Activated naive CD8-positive, alpha-beta T cell (primary cell): Measurements from ENCODE around the gene IRX5.

Source experiments
- H3K27ac Mint-ChIP-seq: one replicate; pipeline ENCODE4 v1.8.0; 2021; ENCODE audit warnings: mixed read lengths
- H3K27me3 Mint-ChIP-seq: one replicate; pipeline ENCODE4 v1.8.0; 2021; ENCODE audit warnings: mixed read lengths
- H3K36me3 Mint-ChIP-seq: one replicate; pipeline ENCODE4 v1.8.0; 2021; ENCODE audit warnings: mixed read lengths
- H3K4me1 Mint-ChIP-seq: one replicate; pipeline ENCODE4 v1.8.0; 2021; ENCODE audit warnings: low read depth, mixed read lengths
- H3K4me3 Mint-ChIP-seq: one replicate; pipeline ENCODE4 v1.8.0; 2021; ENCODE audit warnings: mild to moderate bottlenecking, mixed read lengths
- H3K9me3 Mint-ChIP-seq: one replicate; pipeline ENCODE4 v1.8.0; 2021; ENCODE audit warnings: low read depth, mixed read lengths

IRX5 gene

DNA sequence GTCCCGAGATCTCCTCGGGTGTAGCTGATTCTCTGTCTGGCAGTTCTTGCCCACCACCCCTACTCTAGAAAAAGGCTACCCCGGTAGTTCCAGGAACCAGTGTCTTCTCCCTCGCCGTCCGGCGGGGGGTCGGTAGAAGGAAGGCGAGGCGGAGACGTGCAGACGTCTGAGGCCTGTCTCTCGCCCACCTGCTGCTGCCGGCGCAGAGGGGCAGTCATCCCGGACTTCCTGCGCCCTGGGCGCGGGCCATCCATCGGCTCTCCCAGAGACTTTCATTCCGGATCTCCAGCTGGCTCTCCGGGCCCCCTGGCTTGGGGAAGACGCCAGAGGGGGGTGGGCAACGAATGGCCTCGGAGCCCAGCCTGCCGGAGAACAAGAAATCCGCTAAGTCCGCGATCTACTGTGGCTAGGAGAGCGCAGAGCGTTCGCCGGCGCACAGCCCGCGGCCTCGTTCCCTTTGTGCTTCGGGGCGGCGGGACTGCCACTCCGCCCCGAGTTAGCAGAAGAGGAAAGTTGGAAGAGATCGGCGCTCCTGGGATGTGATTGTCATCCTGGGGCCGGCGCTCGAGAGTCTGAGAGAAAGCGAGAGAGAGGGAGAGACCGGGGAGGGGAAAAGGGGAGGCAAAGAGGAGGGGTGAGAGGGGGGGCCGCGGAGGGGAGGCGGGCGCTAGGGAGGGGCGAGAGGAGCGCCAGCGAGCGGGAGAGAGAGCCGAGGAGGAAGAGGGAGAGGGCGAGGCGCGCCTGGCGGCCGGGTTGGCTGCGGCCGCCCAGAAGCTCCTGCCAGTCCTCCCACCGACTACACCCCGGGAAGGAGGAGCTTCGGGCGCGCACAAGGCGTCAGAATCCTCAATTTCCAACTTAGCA is at the start of gene IRX5:
Gene IRX5, plus strand, starts transcription at position 861 of the 864 bp plus-strand sequence. CDS start 334 bp downstream, outside the sequence.
- H3K36me3 Mint-ChIP-seq = peaks cover 9% of the 10 kb centered on the region
- H3K4me1 Mint-ChIP-seq = peaks cover 38% of the 10 kb centered on the region
- H3K27ac Mint-ChIP-seq = no peak within 1 kb of the TSS

DNA sequence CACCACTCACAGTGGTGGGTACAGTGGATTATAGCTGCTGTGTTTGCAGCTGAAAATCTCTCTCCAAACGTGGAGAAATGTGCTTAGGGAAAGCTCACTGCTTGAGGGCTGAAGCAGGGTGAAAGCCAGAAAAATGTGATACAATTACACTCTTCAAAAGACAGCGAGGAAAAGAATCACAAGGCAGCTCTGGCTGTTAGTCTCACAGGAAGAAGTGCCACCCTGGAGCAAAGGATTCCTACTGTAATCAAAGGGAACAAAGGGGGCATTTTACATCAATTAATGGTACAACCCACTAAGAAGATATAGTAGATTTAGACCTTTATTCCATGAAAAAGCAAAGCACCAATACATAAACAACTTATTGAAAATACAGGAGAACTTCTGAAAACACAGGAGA is 48.1 kb upstream of the IRX5 start:
- H3K36me3 Mint-ChIP-seq = no peaks in the 10 kb centered on the region
- no peak overlapping the region for H3K4me3 Mint-ChIP-seq
- H3K27me3 Mint-ChIP-seq = peaks cover 14% of the 10 kb centered on the region
- peaks cover 12% of the 10 kb centered on the region for H3K9me3 Mint-ChIP-seq
- no peaks in the 10 kb centered on the region for H3K4me1 Mint-ChIP-seq
- no peak overlapping the region for H3K27ac Mint-ChIP-seq

More for the DNA sequence above, at the start of gene IRX5:
- H3K4me3 Mint-ChIP-seq = peak within 1 kb of the TSS; percentile 96
- peaks cover 51% of the 10 kb centered on the region for H3K27me3 Mint-ChIP-seq
- peaks cover 10% of the 10 kb centered on the region for H3K9me3 Mint-ChIP-seq

DNA sequence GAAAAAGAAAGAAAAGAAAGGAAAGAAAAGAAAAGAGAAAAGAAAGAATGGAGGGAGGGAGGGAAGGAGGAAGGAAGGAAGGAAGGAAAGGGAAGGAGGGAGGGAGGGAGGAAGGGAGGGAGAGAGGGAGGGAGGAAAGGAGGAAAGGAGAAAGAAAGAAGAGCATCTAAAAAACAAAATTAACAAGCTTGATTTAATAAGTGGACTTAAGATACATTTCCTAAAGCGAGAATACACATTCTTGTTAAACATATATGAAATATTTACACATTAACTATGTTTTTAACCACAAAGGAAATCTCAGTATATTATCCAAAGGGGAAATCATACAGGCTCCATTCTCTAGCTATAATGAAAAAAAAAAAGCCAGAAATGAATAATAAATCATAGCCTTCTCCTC is 47.3 kb upstream of the IRX5 start:
- Mint-ChIP-seq H3K27me3 (peaks cover 10% of the 10 kb centered on the region), H3K9me3 (peaks cover 12% of the 10 kb centered on the region)

DNA sequence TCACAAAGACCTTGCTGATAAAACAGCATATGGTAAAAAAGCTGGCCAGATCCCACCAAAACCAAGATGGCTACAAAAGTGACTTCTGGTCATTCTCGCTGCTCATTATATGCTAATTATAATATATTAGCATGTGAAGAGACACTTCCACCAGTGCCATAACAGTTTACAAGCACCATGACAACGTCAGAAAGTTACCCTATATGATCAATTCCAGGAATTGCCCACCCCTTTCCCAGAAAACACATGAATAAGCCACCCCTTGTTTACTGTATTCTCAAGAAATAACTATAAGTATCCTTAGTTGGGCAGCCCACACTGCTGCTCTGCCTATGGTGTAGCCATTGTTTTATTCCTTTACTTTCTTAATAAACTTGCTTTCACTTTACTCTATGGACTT is 44.6 kb upstream of the IRX5 start:
- Mint-ChIP-seq H3K27ac (no peak overlapping the region), H3K4me3 (no peak overlapping the region), H3K36me3 (no peaks in the 10 kb centered on the region), H3K27me3 (peaks cover 5% of the 10 kb centered on the region), H3K9me3 (peaks cover 8% of the 10 kb centered on the region), H3K4me1 (no peaks in the 10 kb centered on the region)

More for the DNA sequence above, 47.3 kb upstream of the IRX5 start:
- Mint-ChIP-seq H3K36me3 (no peaks in the 10 kb centered on the region), H3K4me3 (no peak overlapping the region), H3K4me1 (no peaks in the 10 kb centered on the region), H3K27ac (no peak overlapping the region)

DNA sequence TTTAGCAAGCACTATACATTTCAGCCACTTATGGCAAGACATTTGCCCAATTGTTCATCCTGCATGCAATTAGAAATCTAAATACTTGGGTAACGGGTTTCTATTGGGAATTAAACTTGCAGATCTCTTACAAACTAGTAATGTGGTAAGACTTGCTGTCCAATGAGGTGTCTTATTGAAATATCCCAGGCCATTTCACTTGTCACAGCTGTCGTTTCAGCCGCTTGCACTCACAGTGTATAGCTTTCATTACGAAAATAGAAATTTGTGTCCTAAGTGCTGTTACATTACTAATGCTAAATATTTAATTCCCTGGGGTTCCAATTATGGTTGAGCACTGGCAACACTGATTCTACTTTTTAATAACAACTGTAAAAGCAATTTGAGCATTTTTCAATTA is 40.3 kb upstream of the IRX5 start:
- Mint-ChIP-seq H3K4me3 (no peak overlapping the region), H3K27me3 (peaks cover 1% of the 10 kb centered on the region), H3K27ac (no peak overlapping the region), H3K4me1 (no peaks in the 10 kb centered on the region), H3K9me3 (no peaks in the 10 kb centered on the region), H3K36me3 (no peaks in the 10 kb centered on the region)

- Mint-ChIP-seq H3K9me3 (no peaks in the 10 kb centered on the region), H3K4me1 (no peaks in the 10 kb centered on the region), H3K27me3 (peaks cover 4% of the 10 kb centered on the region), H3K4me3 (no peak overlapping the region), H3K27ac (no peak overlapping the region), H3K36me3 (no peaks in the 10 kb centered on the region)
Measured at GRCh38 chr16:54891346-54891745, 39.3 kb upstream of the IRX5 start.

GRCh38 chr16:54892981-54893380 is 37.7 kb upstream of the IRX5 start:
- H3K4me3 Mint-ChIP-seq = no peak overlapping the region
- H3K9me3 Mint-ChIP-seq = no peaks in the 10 kb centered on the region
- H3K27ac Mint-ChIP-seq = no peak overlapping the region
- H3K36me3 Mint-ChIP-seq = no peaks in the 10 kb centered on the region
- no peaks in the 10 kb centered on the region for H3K4me1 Mint-ChIP-seq
- peaks cover 4% of the 10 kb centered on the region for H3K27me3 Mint-ChIP-seq

- Mint-ChIP-seq H3K36me3 (no peaks in the 10 kb centered on the region), H3K9me3 (peaks cover 9% of the 10 kb centered on the region), H3K4me1 (no peaks in the 10 kb centered on the region), H3K27me3 (peaks cover 4% of the 10 kb centered on the region), H3K4me3 (no peak overlapping the region), H3K27ac (no peak overlapping the region)
Measured at GRCh38 chr16:54897930-54898329, 32.7 kb upstream of the IRX5 start.

DNA sequence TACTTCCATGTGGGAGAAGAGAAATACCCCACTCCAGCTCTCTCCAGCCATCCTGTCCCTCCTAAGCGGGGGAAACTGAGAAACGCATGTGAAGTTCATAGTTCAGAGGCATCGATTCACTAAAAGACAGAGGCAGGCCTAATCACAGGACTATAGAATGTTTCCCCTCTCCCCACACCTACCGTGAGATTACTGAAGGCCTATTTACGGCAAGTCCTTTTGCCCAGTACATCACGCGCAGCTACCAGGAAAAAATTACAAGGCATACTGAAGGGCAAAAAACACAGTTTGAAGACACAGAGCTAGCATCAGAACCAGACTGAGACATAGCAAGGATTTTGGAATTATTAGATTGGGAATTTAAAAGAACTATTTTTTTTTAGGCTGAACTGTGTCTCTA is 29.1 kb upstream of the IRX5 start:
- Mint-ChIP-seq H3K36me3 (no peaks in the 10 kb centered on the region), H3K4me3 (no peak overlapping the region), H3K4me1 (no peaks in the 10 kb centered on the region), H3K9me3 (peaks cover 11% of the 10 kb centered on the region), H3K27ac (no peak overlapping the region), H3K27me3 (peaks cover 3% of the 10 kb centered on the region)

DNA sequence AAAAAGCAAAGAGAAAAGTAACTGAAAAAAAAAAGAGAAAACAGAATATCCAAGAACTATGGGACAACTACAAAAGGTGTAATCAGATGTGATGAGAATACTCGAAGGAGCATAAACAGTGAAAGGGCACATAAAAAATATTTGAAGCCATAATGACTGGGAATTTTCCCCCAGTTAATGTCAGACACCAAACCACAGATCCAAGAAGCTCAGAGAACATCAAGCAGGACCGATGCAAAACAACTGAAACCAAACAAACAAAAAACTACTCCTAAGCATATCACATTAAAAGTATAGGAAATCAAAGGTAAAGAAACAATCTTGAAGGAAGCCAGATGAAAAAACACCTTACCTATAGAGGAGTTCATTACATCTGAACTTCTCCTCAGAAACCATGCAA is 27.6 kb upstream of the IRX5 start:
- Mint-ChIP-seq H3K36me3 (no peaks in the 10 kb centered on the region), H3K27ac (no peak overlapping the region), H3K27me3 (peaks cover 5% of the 10 kb centered on the region), H3K4me1 (no peaks in the 10 kb centered on the region), H3K4me3 (no peak overlapping the region), H3K9me3 (peaks cover 11% of the 10 kb centered on the region)

- Mint-ChIP-seq H3K9me3 (no peaks in the 10 kb centered on the region), H3K4me1 (no peaks in the 10 kb centered on the region), H3K36me3 (no peaks in the 10 kb centered on the region), H3K27me3 (peaks cover 12% of the 10 kb centered on the region), H3K27ac (no peak overlapping the region), H3K4me3 (no peak overlapping the region)
Measured at GRCh38 chr16:54911079-54911478, 19.6 kb upstream of the IRX5 start.

DNA sequence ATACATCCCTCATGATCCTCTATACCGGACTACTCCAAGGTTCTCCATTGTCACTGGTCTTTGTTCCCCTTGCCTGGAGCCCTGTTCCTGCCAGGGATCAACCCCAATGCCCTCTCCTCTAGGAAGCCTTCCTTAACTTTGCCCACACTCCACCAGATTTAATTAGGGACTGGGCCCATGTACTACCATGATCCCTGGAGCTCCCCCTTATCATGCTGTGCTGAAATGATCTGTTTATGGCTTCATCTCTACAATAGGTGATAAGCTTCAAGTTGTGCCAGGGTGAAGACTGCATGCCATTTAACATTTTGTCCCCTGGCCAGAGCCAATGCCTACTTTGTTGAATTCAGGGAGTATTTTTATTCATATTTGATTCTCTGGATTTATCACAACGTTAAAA is 17.9 kb upstream of the IRX5 start:
- Mint-ChIP-seq H3K4me1 (no peaks in the 10 kb centered on the region), H3K4me3 (no peak overlapping the region), H3K27ac (no peak overlapping the region), H3K27me3 (peaks cover 9% of the 10 kb centered on the region), H3K36me3 (no peaks in the 10 kb centered on the region), H3K9me3 (no peaks in the 10 kb centered on the region)

GRCh38 chr16:54921206-54921824 is 9.3 kb upstream of the IRX5 start:
- Mint-ChIP-seq H3K36me3 (no peaks in the 10 kb centered on the region), H3K27me3 (peaks cover 16% of the 10 kb centered on the region), H3K9me3 (no peaks in the 10 kb centered on the region), H3K4me1 (no peaks in the 10 kb centered on the region), H3K27ac (no peak overlapping the region), H3K4me3 (no peak overlapping the region)

DNA sequence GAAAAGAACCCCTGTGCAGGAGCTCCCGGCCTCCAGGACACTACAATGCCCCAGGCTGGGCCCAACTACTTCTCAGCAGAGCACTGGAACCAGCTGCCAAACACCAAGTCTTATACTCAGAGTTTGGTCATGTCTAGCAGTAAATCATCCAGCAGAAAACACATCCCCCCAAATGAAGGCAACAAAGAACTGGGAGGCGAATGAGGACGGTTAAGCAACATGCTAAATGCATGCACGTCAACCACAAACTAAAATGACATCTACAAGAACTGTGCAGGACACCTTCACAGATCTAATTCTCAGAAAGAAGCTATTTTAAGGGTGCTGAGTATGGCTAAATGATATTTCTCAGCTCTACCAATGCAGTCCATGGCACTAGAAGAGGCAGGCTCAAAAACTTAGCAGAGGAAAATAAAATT is 7.6 kb upstream of the IRX5 start:
- H3K36me3 Mint-ChIP-seq = peaks cover 9% of the 10 kb centered on the region
- peaks cover 10% of the 10 kb centered on the region for H3K9me3 Mint-ChIP-seq
- peaks cover 11% of the 10 kb centered on the region for H3K4me1 Mint-ChIP-seq
- H3K27ac Mint-ChIP-seq = no peak overlapping the region
- H3K4me3 Mint-ChIP-seq = no peak overlapping the region
- H3K27me3 Mint-ChIP-seq = peaks cover 33% of the 10 kb centered on the region

- Mint-ChIP-seq H3K36me3 (peaks cover 9% of the 10 kb centered on the region), H3K4me3 (no peak overlapping the region), H3K9me3 (peaks cover 10% of the 10 kb centered on the region), H3K27me3 (peaks cover 32% of the 10 kb centered on the region), H3K27ac (no peak overlapping the region), H3K4me1 (peaks cover 12% of the 10 kb centered on the region)
Measured at GRCh38 chr16:54923988-54924387, 6.7 kb upstream of the IRX5 start.
